Loucy (cell line): ENCODE results near the gene NLGN2.

Experiments used
- EZH2phosphoT487 ChIP-seq: fragments of 200-600 bp; IDR thresholded peaks from 2 replicates; pipeline ENCODE4 v1.6.1; 2018; ENCODE audit warnings: antibody characterized with exemption, mild to moderate bottlenecking, moderate library complexity, borderline replicate concordance
- TF ChIP-seq, protein P1 (sequence below): fragments of 200-600 bp; sonication (generic); conservative IDR thresholded peaks from 2 replicates; pipeline ENCODE4 v1.5.1; 2014; ENCODE audit warnings: mild to moderate bottlenecking, antibody characterized with exemption, low read length

DNA sequence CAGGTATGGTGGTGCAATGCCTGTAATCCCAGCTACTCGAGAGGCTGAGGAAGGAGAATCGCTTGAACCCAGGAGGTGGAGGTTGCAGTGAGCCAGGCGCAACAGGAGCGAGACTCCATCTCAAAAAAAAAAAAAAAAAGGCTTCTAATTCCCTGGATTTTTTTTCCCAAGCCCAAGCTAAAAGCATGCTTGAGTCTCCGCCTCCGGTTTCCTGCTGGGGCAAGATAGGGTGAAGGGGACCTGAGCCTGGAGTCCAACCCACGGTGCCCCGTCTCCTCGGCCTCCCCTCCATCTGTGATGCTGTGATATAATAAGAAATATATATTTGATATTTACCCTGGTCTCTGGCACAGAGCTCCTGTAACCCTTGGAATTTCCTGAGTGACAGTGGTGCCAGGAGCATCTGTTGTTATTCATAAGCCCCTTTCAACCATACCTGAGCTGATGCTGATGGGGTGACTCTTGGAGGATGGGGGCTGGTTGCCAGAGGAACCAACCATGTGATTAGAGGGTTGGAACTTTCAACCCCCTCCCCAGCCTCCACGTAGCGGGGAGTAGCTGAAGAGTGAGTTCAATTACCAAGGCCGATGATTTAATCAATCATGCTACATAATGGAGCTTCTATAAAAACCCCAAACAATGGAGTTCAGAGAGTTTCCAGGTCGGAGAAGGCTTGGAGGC, 39.6 kb upstream of the NLGN2 start:
- TF ChIP-seq, protein P1, sequence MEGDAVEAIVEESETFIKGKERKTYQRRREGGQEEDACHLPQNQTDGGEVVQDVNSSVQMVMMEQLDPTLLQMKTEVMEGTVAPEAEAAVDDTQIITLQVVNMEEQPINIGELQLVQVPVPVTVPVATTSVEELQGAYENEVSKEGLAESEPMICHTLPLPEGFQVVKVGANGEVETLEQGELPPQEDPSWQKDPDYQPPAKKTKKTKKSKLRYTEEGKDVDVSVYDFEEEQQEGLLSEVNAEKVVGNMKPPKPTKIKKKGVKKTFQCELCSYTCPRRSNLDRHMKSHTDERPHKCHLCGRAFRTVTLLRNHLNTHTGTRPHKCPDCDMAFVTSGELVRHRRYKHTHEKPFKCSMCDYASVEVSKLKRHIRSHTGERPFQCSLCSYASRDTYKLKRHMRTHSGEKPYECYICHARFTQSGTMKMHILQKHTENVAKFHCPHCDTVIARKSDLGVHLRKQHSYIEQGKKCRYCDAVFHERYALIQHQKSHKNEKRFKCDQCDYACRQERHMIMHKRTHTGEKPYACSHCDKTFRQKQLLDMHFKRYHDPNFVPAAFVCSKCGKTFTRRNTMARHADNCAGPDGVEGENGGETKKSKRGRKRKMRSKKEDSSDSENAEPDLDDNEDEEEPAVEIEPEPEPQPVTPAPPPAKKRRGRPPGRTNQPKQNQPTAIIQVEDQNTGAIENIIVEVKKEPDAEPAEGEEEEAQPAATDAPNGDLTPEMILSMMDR, result no peak
- TF ChIP-seq EZH2phosphoT487, result no peak
